Naive thymus-derived CD8-positive, alpha-beta T cell (primary cell): ENCODE results near the gene SCFD1. TPM values are rescaled to one million over a fixed set of nuclear protein-coding genes. Genes with fewer than 3 reads are reported as not detected.
"Not testable (repeated sequence)": the region's sequence is repeated elsewhere in the genome, so short reads cannot be mapped to it uniquely, and the experiment has no call there.

Experiments
- ATAC-seq, 2 donors: fragments of 150-1000 bp; cut with Tn5 transposase in 1 of 2; sonication (Bioruptor Pico), chemical (Tn5 transposase) in 1 of 2; 1 replicate in 1 of 2; 2 replicates in 1 of 2; pipeline ENCODE4 v1.10.0; 2021; ENCODE audit warnings: mild to moderate bottlenecking in 2 of 2, moderate library complexity in 2 of 2
- POLR2A ChIA-PET: fragments of 350-600 bp; sonication (Branson Sonifier 250); formaldehyde crosslinking; loops from one replicate; lab custom pipeline; 2021; ENCODE audit warnings: antibody characterized with exemption; lab: Charles Lee
- DNase-seq, 10 donors: peaks; one replicate each; pipeline versions ENCODE4 v3.0.0 to v3.0.0-alpha.2; 2020 to 2022
- H3K27ac Mint-ChIP-seq, 10 donors: one replicate each; pipeline ENCODE4 v1.8.0; 2020 to 2022; ENCODE audit warnings: mild to moderate bottlenecking in 10 of 10, mixed read lengths in 10 of 10, moderate library complexity in 4 of 10, inconsistent platforms in 1 of 10
- H3K27me3 Mint-ChIP-seq, 5 donors: one replicate each; pipeline ENCODE4 v1.8.0; 2021 to 2022; ENCODE audit warnings: mixed read lengths in 5 of 5
- H3K36me3 Mint-ChIP-seq, 3 donors: one replicate each; pipeline ENCODE4 v1.8.0; 2020 to 2022; ENCODE audit warnings: mixed read lengths in 3 of 3, mild to moderate bottlenecking in 2 of 3, inconsistent platforms in 1 of 3
- H3K4me1 Mint-ChIP-seq, 4 donors: one replicate each; pipeline ENCODE4 v1.8.0; 2021 to 2022; ENCODE audit warnings: mixed read lengths in 4 of 4
- H3K4me3 Mint-ChIP-seq, 10 donors: one replicate each; pipeline ENCODE4 v1.8.0; 2020 to 2022; ENCODE audit warnings: mild to moderate bottlenecking in 10 of 10, mixed read lengths in 10 of 10, moderate library complexity in 6 of 10, inconsistent platforms in 1 of 10
- H3K9me3 Mint-ChIP-seq, 9 donors: one replicate each; pipeline ENCODE4 v1.8.0; 2020 to 2022; ENCODE audit warnings: mixed read lengths in 9 of 9, mild to moderate bottlenecking in 3 of 9, inconsistent platforms in 1 of 9, moderate library complexity in 1 of 9
- polyA plus RNA-seq, 3 donors: library from polyadenylated mRNA; unstranded; fragments of 300-500 nt; fragmentation: Illumina TruSeq; gene quantifications; one replicate each; pipeline ENCODE4 v1.2.3, GENCODE V29; 2021
- total RNA-seq, 8 experiments: library from RNA in 2 of 8; stranded (reverse) in 2 of 8; gene quantifications; one replicate each; pipeline ENCODE4 v1.2.3 and lab custom pipeline; 2021 to 2026

The SCFD1 gene
- total and polyA plus RNA-seq, 5 experiments from 2014 or later = 56.2 to 80.0 (median 62.8) TPM

- H3K27me3 Mint-ChIP-seq = no peaks in the 10 kb centered on the region
- peak overlapping the region in 2 of 10 donors; percentile 13 to 61 for H3K27ac Mint-ChIP-seq
- no peaks in the 10 kb centered on the region for H3K4me1 Mint-ChIP-seq
- POLR2A ChIA-PET = interaction anchor here (0.7 kb wide), 1 partner anchor 403 kb away, joined by 3 read pairs; no protein-coding TSS in a partner anchor
- H3K36me3 Mint-ChIP-seq = peaks cover 0 to 54% (median 19%) of the 10 kb centered on the region in 3 donors
- no peak for DNase-seq
- no peak overlapping the region for H3K4me3 Mint-ChIP-seq
- ATAC-seq = no peak
- no peaks in the 10 kb centered on the region for H3K9me3 Mint-ChIP-seq
Measured at GRCh38 chr14:30651937-30652336, 29.8 kb downstream of the SCFD1 start.

DNA sequence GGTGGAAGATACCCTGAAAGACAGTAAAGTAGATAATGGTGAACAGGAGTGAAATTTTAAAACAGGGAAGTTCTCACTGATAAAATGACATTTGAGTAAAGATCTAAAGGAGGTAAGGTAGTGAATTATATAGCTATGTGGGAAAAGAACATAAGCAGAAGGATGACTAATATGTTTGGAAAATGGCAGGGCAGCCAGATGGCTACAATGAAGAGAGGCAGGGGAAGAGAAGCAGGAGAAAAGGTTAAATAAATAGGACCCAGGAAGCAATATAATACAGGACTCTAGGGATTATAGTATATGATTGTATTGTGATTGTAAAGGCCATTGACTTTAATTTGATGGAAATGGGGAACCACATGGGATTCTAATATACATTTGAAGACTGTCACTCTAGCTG lies 33.0 kb downstream of the SCFD1 start:
- POLR2A ChIA-PET = interaction anchor here (0.6 kb wide), 1 partner anchor 1552 kb away, joined by 3 read pairs; no protein-coding TSS in a partner anchor
- Mint-ChIP-seq H3K4me1 (peaks cover 0 to 1% (median 0%) of the 10 kb centered on the region in 4 donors), H3K27ac (no peak overlapping the region), H3K4me3 (no peak overlapping the region), H3K36me3 (peaks cover 2 to 46% (median 21%) of the 10 kb centered on the region in 3 donors), H3K27me3 (no peaks in the 10 kb centered on the region), H3K9me3 (no peaks in the 10 kb centered on the region)
- ATAC-seq = no peak
- no peak for DNase-seq

GRCh38 chr14:30655658-30656057 lies 33.5 kb downstream of the SCFD1 start:
- peaks cover 4 to 46% (median 21%) of the 10 kb centered on the region in 3 donors for H3K36me3 Mint-ChIP-seq
- H3K4me3 Mint-ChIP-seq = no peak overlapping the region
- H3K27ac Mint-ChIP-seq = no peak overlapping the region
- no peaks in the 10 kb centered on the region for H3K9me3 Mint-ChIP-seq
- POLR2A ChIA-PET = no interaction called here
- DNase-seq = no peak
- H3K27me3 Mint-ChIP-seq = no peaks in the 10 kb centered on the region
- peaks cover 0 to 3% (median 0%) of the 10 kb centered on the region in 4 donors for H3K4me1 Mint-ChIP-seq
- ATAC-seq = no peak

GRCh38 chr14:30656190-30656632 lies 34.1 kb downstream of the SCFD1 start:
- H3K27ac Mint-ChIP-seq = no peak overlapping the region
- POLR2A ChIA-PET = no interaction called here
- DNase-seq (peak in 7 of 10 donors; percentile 1 to 27 (median 8)), ATAC-seq (peak; percentile 64 to 65)
- no peaks in the 10 kb centered on the region for H3K27me3 Mint-ChIP-seq
- H3K9me3 Mint-ChIP-seq = no peaks in the 10 kb centered on the region
- peaks cover 4 to 47% (median 21%) of the 10 kb centered on the region in 3 donors for H3K36me3 Mint-ChIP-seq
- peaks cover 0 to 3% (median 0%) of the 10 kb centered on the region in 4 donors for H3K4me1 Mint-ChIP-seq
- no peak overlapping the region for H3K4me3 Mint-ChIP-seq

DNA sequence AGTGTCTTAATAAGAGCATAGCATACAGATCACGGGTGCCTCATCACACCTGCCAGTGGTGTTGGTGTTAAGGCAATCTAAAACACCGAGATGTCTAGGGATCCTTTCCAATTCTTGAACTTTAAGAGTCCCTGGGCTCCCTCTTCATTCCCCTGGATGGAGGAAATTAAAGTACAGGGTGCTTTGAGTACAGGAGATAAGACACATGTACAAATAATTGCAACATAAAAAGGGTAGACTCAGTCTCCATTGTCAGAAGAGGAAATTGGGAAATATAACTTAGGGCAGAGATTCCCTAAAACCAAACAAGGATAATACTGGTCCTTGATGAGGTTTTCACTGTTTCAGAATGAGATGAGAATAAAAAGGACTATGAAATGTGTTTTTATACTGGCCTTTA lies 34.9 kb downstream of the SCFD1 start:
- Mint-ChIP-seq H3K9me3 (no peaks in the 10 kb centered on the region), H3K27ac (peak overlapping the region in 1 of 10 donors; percentile 0), H3K4me3 (no peak overlapping the region), H3K4me1 (peaks cover 0 to 5% (median 0%) of the 10 kb centered on the region in 4 donors), H3K27me3 (no peaks in the 10 kb centered on the region), H3K36me3 (peaks cover 4 to 44% (median 20%) of the 10 kb centered on the region in 3 donors)
- DNase-seq = no peak
- POLR2A ChIA-PET = no interaction called here
- ATAC-seq = no peak

- DNase-seq (peak in 1 of 10 donors; percentile 15), ATAC-seq (no peak)
- peaks cover 4 to 47% (median 26%) of the 10 kb centered on the region in 3 donors for H3K36me3 Mint-ChIP-seq
- peak overlapping the region in 1 of 10 donors; percentile 0 for H3K27ac Mint-ChIP-seq
- no peaks in the 10 kb centered on the region for H3K9me3 Mint-ChIP-seq
- POLR2A ChIA-PET = no interaction called here
- H3K27me3 Mint-ChIP-seq = no peaks in the 10 kb centered on the region
- no peak overlapping the region for H3K4me3 Mint-ChIP-seq
- H3K4me1 Mint-ChIP-seq = peaks cover 0 to 5% (median under 1%) of the 10 kb centered on the region in 4 donors
Measured at GRCh38 chr14:30657606-30658163, 35.6 kb downstream of the SCFD1 start.

DNA sequence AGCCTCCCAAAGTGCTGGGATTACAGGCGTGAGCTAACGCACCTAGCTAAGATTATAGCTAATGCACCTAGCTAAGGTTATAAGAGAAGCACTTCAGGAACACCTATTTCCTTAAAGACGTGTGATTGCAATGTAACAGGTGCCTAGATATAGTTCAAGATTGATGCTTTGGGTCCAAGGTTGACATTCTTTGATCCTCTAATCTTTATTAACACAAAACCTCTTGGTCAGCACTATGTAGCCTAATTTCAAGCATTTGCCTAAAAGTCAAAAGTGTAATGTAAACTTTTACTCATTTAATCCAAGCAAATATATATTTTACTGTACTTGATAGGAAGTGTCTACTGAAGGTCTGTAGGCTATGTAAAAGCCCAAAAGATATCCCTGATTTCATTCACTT lies 36.5 kb downstream of the SCFD1 start:
- DNase-seq = no peak
- peaks cover 0 to 5% (median under 1%) of the 10 kb centered on the region in 4 donors for H3K4me1 Mint-ChIP-seq
- H3K4me3 Mint-ChIP-seq = no peak overlapping the region
- peaks cover 4 to 45% (median 23%) of the 10 kb centered on the region in 3 donors for H3K36me3 Mint-ChIP-seq
- POLR2A ChIA-PET = interaction anchor here (0.6 kb wide), 1 partner anchor 16 kb away, joined by 3 read pairs; no protein-coding TSS in a partner anchor
- no peak for ATAC-seq
- no peaks in the 10 kb centered on the region for H3K27me3 Mint-ChIP-seq
- H3K27ac Mint-ChIP-seq = no peak overlapping the region
- no peaks in the 10 kb centered on the region for H3K9me3 Mint-ChIP-seq

DNA sequence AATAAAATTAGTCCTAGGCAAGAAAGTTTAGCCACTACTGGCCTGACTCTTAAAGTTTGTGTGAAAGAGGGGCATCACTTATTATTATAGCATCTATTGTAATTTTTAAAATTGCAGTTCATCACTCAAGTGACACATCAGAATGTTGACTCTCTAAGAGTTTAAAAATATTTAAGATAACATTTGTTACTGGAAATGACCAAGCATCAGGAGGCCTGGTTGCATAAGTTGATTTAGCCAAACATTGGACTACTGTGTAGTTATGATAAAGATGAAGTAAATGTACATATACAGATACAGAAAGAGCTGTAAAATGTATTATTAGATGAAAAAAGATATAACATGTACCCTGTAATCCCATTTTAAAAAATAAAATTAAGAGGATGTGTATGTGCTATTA lies 47.5 kb downstream of the SCFD1 start:
- H3K27me3 Mint-ChIP-seq = no peaks in the 10 kb centered on the region
- H3K4me1 Mint-ChIP-seq = peaks cover 2 to 20% (median 5%) of the 10 kb centered on the region in 4 donors
- H3K36me3 Mint-ChIP-seq = peaks cover 0 to 40% (median 23%) of the 10 kb centered on the region in 3 donors
- ATAC-seq (no peak), DNase-seq (no peak)
- H3K9me3 Mint-ChIP-seq = peaks cover 0 to 16% (median 0%) of the 10 kb centered on the region in 9 donors
- H3K27ac Mint-ChIP-seq = peak overlapping the region in 5 of 10 donors; percentile 9 to 88 (median 44)
- POLR2A ChIA-PET = interaction anchor here (0.6 kb wide), 1 partner anchor 117 kb away, joined by 3 read pairs; no protein-coding TSS in a partner anchor
- no peak overlapping the region for H3K4me3 Mint-ChIP-seq

DNA sequence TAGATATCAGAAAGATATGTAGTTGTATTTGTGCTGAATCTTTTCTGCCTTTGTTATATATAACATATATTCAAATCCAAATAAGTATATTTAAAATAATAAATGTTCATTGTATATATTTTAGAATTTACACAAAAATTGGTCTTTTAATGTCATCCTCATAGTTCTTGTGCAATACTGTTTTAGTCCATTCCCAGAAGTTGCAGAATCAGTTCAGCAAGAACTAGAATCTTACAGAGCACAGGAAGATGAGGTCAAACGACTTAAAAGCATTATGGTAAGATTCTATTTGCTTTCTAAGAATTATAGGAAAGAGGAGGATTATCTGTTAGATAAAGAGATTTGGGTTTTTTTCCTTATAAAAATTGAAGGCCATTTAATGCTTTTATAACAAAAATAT lies 51.0 kb downstream of the SCFD1 start:
- Mint-ChIP-seq H3K36me3 (peaks cover 0 to 69% (median 23%) of the 10 kb centered on the region in 3 donors), H3K27ac (no peak overlapping the region), H3K4me3 (no peak overlapping the region), H3K4me1 (peaks cover 2 to 11% (median 4%) of the 10 kb centered on the region in 4 donors), H3K9me3 (no peaks in the 10 kb centered on the region), H3K27me3 (no peaks in the 10 kb centered on the region)
- ATAC-seq = no peak
- no peak for DNase-seq
- POLR2A ChIA-PET = no interaction called here

- ATAC-seq = no peak
- Mint-ChIP-seq H3K27ac (peak overlapping the region in 5 of 10 donors; percentile 0 to 70 (median 36)), H3K4me1 (peaks cover 0 to 4% (median 2%) of the 10 kb centered on the region in 4 donors), H3K36me3 (peaks cover 14 to 84% (median 33%) of the 10 kb centered on the region in 3 donors), H3K9me3 (peaks cover 0 to 6% (median 0%) of the 10 kb centered on the region in 9 donors), H3K27me3 (no peaks in the 10 kb centered on the region), H3K4me3 (no peak overlapping the region)
- POLR2A ChIA-PET = no interaction called here
- no peak for DNase-seq
Measured at GRCh38 chr14:30678926-30679431, 56.9 kb downstream of the SCFD1 start.

DNA sequence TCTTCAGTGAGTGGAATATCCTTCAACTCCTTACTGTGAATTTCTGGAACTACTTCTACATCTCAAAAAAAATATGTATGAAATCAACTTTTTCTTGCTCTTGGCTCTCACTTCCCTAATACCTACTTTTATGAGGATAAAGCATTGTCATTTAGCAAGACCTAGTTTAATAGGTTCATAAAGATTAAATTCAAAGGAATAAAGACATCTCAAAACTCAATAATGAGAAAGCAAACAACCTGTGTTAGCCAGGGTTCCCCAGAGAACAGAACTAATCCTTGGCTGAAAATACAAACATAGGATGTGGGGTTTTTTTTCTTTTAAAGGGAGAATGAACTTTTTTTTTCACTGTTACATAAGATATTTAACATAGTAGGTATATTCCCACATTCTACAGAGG lies 57.9 kb downstream of the SCFD1 start:
- Mint-ChIP-seq H3K36me3 (peaks cover 16 to 81% (median 38%) of the 10 kb centered on the region in 3 donors), H3K27me3 (no peaks in the 10 kb centered on the region), H3K4me1 (peaks cover 0 to 4% (median 2%) of the 10 kb centered on the region in 4 donors), H3K4me3 (no peak overlapping the region), H3K27ac (peak overlapping the region in 5 of 10 donors; percentile 2 to 54 (median 36)), H3K9me3 (peaks cover 0 to 10% (median 0%) of the 10 kb centered on the region in 9 donors)
- POLR2A ChIA-PET = no interaction called here
- DNase-seq (no peak), ATAC-seq (no peak)

DNA sequence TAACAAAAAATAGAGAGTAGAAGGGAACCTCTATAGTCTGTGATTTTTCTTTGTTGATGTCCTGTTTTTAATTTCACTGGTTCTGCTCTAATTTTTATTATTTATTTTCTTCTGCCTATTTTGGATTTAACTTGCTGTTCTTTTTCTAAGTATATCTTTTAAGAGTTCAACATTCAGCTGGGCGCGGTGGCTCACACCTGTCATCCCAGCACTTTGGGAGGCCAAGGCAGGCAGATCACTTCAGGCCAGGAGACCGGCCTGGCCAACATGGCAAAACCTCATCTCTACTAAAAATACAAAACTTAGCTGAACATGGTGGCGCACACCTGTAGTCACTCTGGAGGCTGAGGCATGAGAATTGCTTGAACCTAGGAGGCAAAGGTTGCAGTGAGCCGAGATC lies 58.7 kb downstream of the SCFD1 start:
- Mint-ChIP-seq H3K27ac (peak overlapping the region in 3 of 10 donors; percentile 33 to 75 (median 66)), H3K9me3 (peaks cover 0 to 10% (median 0%) of the 10 kb centered on the region in 9 donors), H3K36me3 (peaks cover 16 to 74% (median 33%) of the 10 kb centered on the region in 3 donors)
- POLR2A ChIA-PET, H3K4me3 Mint-ChIP-seq, ATAC-seq, H3K4me1 Mint-ChIP-seq, H3K27me3 Mint-ChIP-seq: not testable (repeated sequence)
- peak in 1 of 10 donors; percentile 51 for DNase-seq
